Liver (tissue), 9 donors: ENCODE results near the gene KIRREL1. TPM values are rescaled to one million over a fixed set of nuclear protein-coding genes. Genes with fewer than 3 reads are reported as not detected.

Source experiments
- DNase-seq: peaks from one replicate; pipeline ENCODE4 v3.0.0-alpha.2; 2017; ENCODE audit warnings: low spot score
- H3K27ac ChIP-seq, 2 donors: one replicate each; pipeline ENCODE4 v1.7.0; 2013; ENCODE audit warnings: inconsistent platforms in 2 of 2, low read length in 2 of 2, control low read depth in 1 of 2, low read depth in 1 of 2, mild to moderate bottlenecking in 1 of 2
- H3K27me3 ChIP-seq, 4 donors: one replicate each; pipeline versions ENCODE4 v1.6.1 to v1.7.0; 2013; ENCODE audit warnings: low read length in 3 of 4, inconsistent platforms in 1 of 4, mild to moderate bottlenecking in 1 of 4, moderate library complexity in 1 of 4; ENCODE audit not compliant: control insufficient read depth in 4 of 4, insufficient read depth in 4 of 4
- H3K36me3 ChIP-seq, 4 donors: one replicate each; pipeline versions ENCODE4 v1.6.1 to v1.7.0; 2013; ENCODE audit warnings: low read length in 3 of 4, mild to moderate bottlenecking in 3 of 4, low read depth in 1 of 4, moderate library complexity in 1 of 4; ENCODE audit not compliant: control insufficient read depth in 4 of 4, insufficient read depth in 3 of 4
- H3K4me1 ChIP-seq, 4 donors: one replicate each; pipeline versions ENCODE4 v1.6.1 to v1.7.0; 2013; ENCODE audit warnings: low read length in 3 of 4, mild to moderate bottlenecking in 3 of 4, moderate library complexity in 1 of 4; ENCODE audit not compliant: control insufficient read depth in 4 of 4, insufficient read depth in 4 of 4
- H3K4me3 ChIP-seq, 3 donors: one replicate each; pipeline versions ENCODE4 v1.6.1 to v1.7.0; 2013; ENCODE audit warnings: low read length in 3 of 3, control low read depth in 1 of 3, low read depth in 1 of 3, mild to moderate bottlenecking in 1 of 3
- H3K9ac ChIP-seq, 2 donors: one replicate each; pipeline ENCODE4 v1.7.0; 2013; ENCODE audit warnings: low read length in 2 of 2, mild to moderate bottlenecking in 2 of 2, moderate library complexity in 2 of 2, control low read depth in 1 of 2, low read depth in 1 of 2
- H3K9me3 ChIP-seq, 4 donors: one replicate each; pipeline versions ENCODE4 v1.6.1 to v1.7.0; 2013; ENCODE audit warnings: low read length in 3 of 4; ENCODE audit not compliant: control insufficient read depth in 4 of 4
- ATF3 ChIP-seq: IDR thresholded peaks from 2 replicates; pipeline ENCODE4 v1.6.1; 2016; ENCODE audit warnings: antibody characterized with exemption
- CTCF ChIP-seq: fragments of 150-350 bp; IDR thresholded peaks from 2 replicates; pipeline ENCODE4 v1.5.1; 2017; ENCODE audit warnings: improper control_type of control experiment, low read depth, low read length; ENCODE audit not compliant: missing input control
- FOXA1 ChIP-seq: IDR thresholded peaks from 2 replicates; pipeline ENCODE4 v1.6.1; 2016; ENCODE audit warnings: antibody characterized with exemption
- HNF4A ChIP-seq, 2 donors: conservative IDR thresholded peaks; 2 replicates each; pipeline ENCODE4 v1.6.1; 2016; ENCODE audit warnings: antibody characterized with exemption in 2 of 2, mild to moderate bottlenecking in 2 of 2
- HNF4G ChIP-seq: IDR thresholded peaks from 2 replicates; pipeline ENCODE4 v1.6.1; 2016; ENCODE audit warnings: antibody characterized with exemption
- NR2F2 ChIP-seq: IDR thresholded peaks from 2 replicates; pipeline ENCODE4 v1.6.1; 2016; ENCODE audit warnings: antibody characterized with exemption
- RAD21 ChIP-seq, 2 donors: IDR thresholded peaks; 2 replicates each; pipeline ENCODE4 v1.6.1; 2016; ENCODE audit warnings: antibody characterized with exemption in 2 of 2, mild to moderate bottlenecking in 2 of 2
- REST ChIP-seq: IDR thresholded peaks from 2 replicates; pipeline ENCODE4 v1.6.1; 2016; ENCODE audit warnings: antibody characterized with exemption, mild to moderate bottlenecking
- SP1 ChIP-seq: IDR thresholded peaks from 2 replicates; pipeline ENCODE4 v1.6.1; 2018; ENCODE audit warnings: antibody characterized with exemption, mild to moderate bottlenecking
- TAF1 ChIP-seq: conservative IDR thresholded peaks from 2 replicates; pipeline ENCODE4 v1.6.1; 2016; ENCODE audit warnings: antibody characterized with exemption, mild to moderate bottlenecking
- YY1 ChIP-seq: IDR thresholded peaks from 2 replicates; pipeline ENCODE4 v1.6.1; 2016; ENCODE audit warnings: antibody characterized with exemption, mild to moderate bottlenecking
- WGBS: extraction: QIAGEN DNeasy Blood & Tissue Kit; methylation state at CpG from one replicate; pipeline ENCODE4 v1.1.7; 2013; 5-methylcytosine and 5-hydroxymethylcytosine counted together
- polyA plus RNA-seq, 2 donors: library from polyadenylated mRNA; stranded (reverse) in 1 of 2; unstranded in 1 of 2; fragments of 200-250 nt in 1 of 2; fragments of >200 nt in 1 of 2; fragmentation: Nextera tagmentation in 1 of 2; extraction: Ambion mirVana in 1 of 2; gene quantifications; one replicate each; pipeline versions ENCODE4 v1.2.1 to v1.2.3, GENCODE V29; 2013 to 2015
- total RNA-seq, 2 donors: library from RNA; depleted of rRNA; stranded (reverse); fragments of >200 nt; gene quantifications; one replicate each; pipeline ENCODE4 v1.2.3, GENCODE V29; 2014
- TF ChIP-seq, protein P1 (sequence below): IDR thresholded peaks from 2 replicates; pipeline ENCODE4 v1.6.1; 2016; ENCODE audit warnings: antibody characterized with exemption
- donor health status: healthy.
- donor health status: healthy.
- donor health status: healthy.
- donor health status: healthy.
- donor health status: healthy.

KIRREL1 gene
- total and polyA plus RNA-seq, 4 donors, result 0.82 to 6.0 (median 3.1) TPM

DNA sequence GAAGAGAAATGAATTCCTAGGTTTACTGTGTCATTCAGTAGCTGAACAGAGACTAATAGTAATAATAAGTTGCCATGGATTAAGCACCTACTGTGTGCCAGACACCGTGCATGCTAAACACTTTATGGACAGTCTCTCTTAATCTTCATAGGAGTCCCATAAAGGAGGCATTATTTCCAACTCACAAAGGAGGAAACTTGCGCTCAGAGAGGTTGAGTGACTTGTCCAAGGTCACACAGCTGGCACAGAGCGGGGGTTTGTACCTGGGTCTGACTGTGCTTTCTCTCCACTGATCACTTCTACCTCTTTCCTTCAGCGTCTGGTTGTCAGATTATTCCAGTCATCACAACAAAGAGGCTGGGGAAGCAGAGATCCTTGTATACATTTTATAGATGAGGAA is 91.3 kb downstream of the KIRREL1 start:
- Histone ChIP-seq H3K36me3 (no peaks in the 10 kb centered on the region), H3K27ac (no peak overlapping the region)
- 92% methylated on average over 4 of the region's 4 CpGs for WGBS

DNA sequence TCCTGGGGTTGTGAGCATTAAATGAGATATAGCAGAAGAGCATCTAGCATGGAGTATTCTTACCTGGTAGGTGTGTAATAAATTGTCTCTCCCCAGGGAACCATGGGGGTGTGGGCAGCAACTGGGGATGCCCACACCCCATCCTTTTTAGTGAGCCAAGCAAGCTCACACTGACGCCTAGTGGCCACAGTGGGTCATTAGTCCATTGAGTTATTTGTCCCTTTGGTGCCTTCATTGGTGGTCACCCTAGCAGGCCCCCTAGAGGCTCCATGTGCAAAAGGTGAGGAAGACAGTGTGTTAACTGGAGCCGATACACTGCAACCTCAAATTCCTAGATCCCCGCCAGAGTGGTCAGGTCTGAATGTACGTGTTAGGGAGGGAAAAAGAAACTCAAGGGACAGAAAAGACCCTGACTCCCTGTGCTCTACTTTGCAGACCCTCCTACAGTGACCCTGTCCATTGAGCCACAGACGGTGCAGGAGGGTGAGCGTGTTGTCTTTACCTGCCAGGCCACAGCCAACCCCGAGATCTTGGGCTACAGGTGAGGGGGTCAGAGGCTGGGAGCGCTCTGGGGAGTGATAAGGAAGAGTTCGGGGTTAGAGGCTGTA is 94.0 kb downstream of the KIRREL1 start:
- no peaks in the 10 kb centered on the region for H3K9me3 ChIP-seq
- peak; percentile 60 for DNase-seq
- WGBS, result 53% methylated on average over 9 of the region's 9 CpGs
- H3K36me3 ChIP-seq, result no peaks in the 10 kb centered on the region
- H3K4me1 ChIP-seq, result no peaks in the 10 kb centered on the region
- no peak overlapping the region for H3K27ac ChIP-seq
- H3K9ac ChIP-seq, result no peak overlapping the region
- no peaks in the 10 kb centered on the region for H3K27me3 ChIP-seq
- no peak overlapping the region for H3K4me3 ChIP-seq
- TF ChIP-seq RAD21 (IDR thresholded peaks at IDR 0.05) (peak; percentile 77 to 85), ATF3 (no peak), CTCF (peak; percentile 72)
- TF ChIP-seq, protein P1, sequence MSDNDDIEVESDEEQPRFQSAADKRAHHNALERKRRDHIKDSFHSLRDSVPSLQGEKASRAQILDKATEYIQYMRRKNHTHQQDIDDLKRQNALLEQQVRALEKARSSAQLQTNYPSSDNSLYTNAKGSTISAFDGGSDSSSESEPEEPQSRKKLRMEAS, result no peak

More for the DNA sequence above, 91.3 kb downstream of the KIRREL1 start:
- H3K9me3 ChIP-seq, result no peaks in the 10 kb centered on the region
- no peaks in the 10 kb centered on the region for H3K27me3 ChIP-seq
- H3K4me1 ChIP-seq, result no peaks in the 10 kb centered on the region
- no peak overlapping the region for H3K4me3 ChIP-seq
- TF ChIP-seq, protein P1, result no peak
- TF ChIP-seq ATF3, result no peak
- TF ChIP-seq SP1, result no peak
- TF ChIP-seq FOXA1, result no peak
- TF ChIP-seq REST, result no peak
- TF ChIP-seq CTCF, result no peak
- no peak for TF ChIP-seq NR2F2
- no peak for TF ChIP-seq HNF4G
- no peak for TF ChIP-seq HNF4A (conservative IDR thresholded peaks at IDR 0.05)
- no peak for TF ChIP-seq TAF1
- TF ChIP-seq YY1, result no peak
- H3K9ac ChIP-seq, result no peak overlapping the region
- DNase-seq, result no peak
